ENCODE data around the gene WDR37. TPM values are rescaled to one million over a fixed set of nuclear protein-coding genes. Genes with fewer than 3 reads are reported as not detected.

The WDR37 gene
- total RNA-seq, 4 donors from 2014 or later: 1.3 to 21.7 (median 11.2) TPM

DNA sequence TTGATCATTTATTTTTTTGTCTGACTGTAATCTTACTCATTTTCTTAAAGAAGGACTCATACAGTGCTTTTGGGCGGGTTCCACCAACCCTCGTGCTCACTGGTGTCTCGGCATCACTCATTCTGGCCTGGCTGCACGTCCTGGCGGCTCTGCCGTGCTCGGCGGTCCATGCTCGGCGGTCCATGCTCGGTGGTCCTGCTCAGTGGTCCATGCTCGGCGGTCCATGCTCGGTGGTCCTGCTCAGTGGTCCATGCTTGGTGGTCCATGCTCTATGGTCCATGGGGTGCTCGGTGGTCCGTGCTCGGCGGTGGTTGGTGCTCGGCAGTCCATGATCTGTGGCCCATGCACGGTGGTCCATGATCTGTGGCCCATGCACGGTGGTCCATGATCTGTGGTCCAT lies 72.5 kb downstream of the WDR37 start:
- H3K36me3 ChIP-seq: no peaks in the 10 kb centered on the region
- H3K9me3 ChIP-seq: no peaks in the 10 kb centered on the region
- H3K27ac ChIP-seq: no peak overlapping the region
- no peak for DNase-seq
- intact Hi-C loops (cut with DNase I; ENCODE audit: low total_unique reads): no loop called here
- TF ChIP-seq, protein P1, sequence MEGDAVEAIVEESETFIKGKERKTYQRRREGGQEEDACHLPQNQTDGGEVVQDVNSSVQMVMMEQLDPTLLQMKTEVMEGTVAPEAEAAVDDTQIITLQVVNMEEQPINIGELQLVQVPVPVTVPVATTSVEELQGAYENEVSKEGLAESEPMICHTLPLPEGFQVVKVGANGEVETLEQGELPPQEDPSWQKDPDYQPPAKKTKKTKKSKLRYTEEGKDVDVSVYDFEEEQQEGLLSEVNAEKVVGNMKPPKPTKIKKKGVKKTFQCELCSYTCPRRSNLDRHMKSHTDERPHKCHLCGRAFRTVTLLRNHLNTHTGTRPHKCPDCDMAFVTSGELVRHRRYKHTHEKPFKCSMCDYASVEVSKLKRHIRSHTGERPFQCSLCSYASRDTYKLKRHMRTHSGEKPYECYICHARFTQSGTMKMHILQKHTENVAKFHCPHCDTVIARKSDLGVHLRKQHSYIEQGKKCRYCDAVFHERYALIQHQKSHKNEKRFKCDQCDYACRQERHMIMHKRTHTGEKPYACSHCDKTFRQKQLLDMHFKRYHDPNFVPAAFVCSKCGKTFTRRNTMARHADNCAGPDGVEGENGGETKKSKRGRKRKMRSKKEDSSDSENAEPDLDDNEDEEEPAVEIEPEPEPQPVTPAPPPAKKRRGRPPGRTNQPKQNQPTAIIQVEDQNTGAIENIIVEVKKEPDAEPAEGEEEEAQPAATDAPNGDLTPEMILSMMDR (IDR thresholded peaks at IDR 0.05): no peak
- no peak for TF ChIP-seq POLR2A (IDR thresholded peaks at IDR 0.05)
- no peak overlapping the region for H3K4me3 ChIP-seq
- H3K4me1 ChIP-seq: no peaks in the 10 kb centered on the region
- H3K27me3 ChIP-seq: no peaks in the 10 kb centered on the region

DNA sequence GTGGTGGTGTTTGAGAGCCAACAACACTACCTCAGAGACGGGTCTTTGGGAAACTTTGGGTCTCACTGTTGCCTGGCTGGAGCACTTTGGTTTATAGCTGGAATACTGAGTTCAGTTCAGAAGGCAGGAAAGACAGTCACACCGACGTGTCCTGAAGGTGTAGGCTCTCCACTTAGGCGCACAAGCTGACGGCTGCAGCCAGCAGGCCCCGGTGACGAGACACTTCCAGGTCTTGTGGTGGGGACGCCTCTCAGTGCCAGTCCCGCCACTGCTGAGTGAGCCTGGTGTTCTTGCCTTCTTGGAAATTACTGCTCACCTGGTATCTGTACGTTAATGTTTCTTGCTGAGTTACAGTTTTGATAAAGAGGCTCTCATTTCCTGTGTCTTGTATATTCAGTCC lies 74.0 kb downstream of the WDR37 start:
- H3K4me3 ChIP-seq: no peak overlapping the region
- H3K4me1 ChIP-seq: no peaks in the 10 kb centered on the region
- no peak for DNase-seq
- intact Hi-C loops (cut with DNase I; ENCODE audit: low total_unique reads): no loop called here
- TF ChIP-seq, protein P1 (IDR thresholded peaks at IDR 0.05): no peak
- no peak for TF ChIP-seq POLR2A (IDR thresholded peaks at IDR 0.05)
- H3K27me3 ChIP-seq: no peaks in the 10 kb centered on the region
- H3K27ac ChIP-seq: no peak overlapping the region
- no peaks in the 10 kb centered on the region for H3K36me3 ChIP-seq
- H3K9me3 ChIP-seq: no peaks in the 10 kb centered on the region

GRCh38 chr10:1130995-1131790 lies 75.0 kb downstream of the WDR37 start:
- no peak for DNase-seq
- no peaks in the 10 kb centered on the region for H3K4me1 ChIP-seq
- intact Hi-C loops (cut with DNase I; ENCODE audit: low total_unique reads): no loop called here

DNA sequence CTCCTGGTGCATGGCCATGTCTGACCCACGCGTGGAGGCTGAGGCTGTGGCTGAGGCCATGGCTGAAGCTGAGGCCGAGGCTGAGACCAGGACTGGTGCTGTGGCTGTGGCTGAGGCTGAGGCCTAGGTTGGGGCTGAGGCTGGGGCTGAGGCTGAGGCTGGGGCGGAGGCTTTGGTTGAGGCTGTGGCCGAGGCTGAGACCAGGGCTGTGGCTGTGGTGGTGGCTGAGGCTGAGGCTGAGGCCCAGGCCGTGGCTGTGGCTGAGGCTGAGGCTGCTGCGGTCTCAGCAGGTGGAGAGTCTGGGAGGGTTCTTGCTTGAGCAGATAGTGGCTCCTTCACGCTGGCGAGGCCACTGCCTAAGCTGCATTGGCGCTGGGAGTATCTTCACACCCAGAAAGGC lies 76.4 kb downstream of the WDR37 start:
- intact Hi-C loops (cut with DNase I; ENCODE audit: low total_unique reads): no loop called here
- H3K27me3 ChIP-seq: no peaks in the 10 kb centered on the region
- no peak overlapping the region for H3K27ac ChIP-seq
- no peak for TF ChIP-seq POLR2A (IDR thresholded peaks at IDR 0.05)
- TF ChIP-seq, protein P1 (IDR thresholded peaks at IDR 0.05): no peak
- no peak overlapping the region for H3K4me3 ChIP-seq
- no peaks in the 10 kb centered on the region for H3K36me3 ChIP-seq
- no peaks in the 10 kb centered on the region for H3K9me3 ChIP-seq
- no peaks in the 10 kb centered on the region for H3K4me1 ChIP-seq
- no peak for DNase-seq

More at GRCh38 chr10:1130995-1131790, 75.0 kb downstream of the WDR37 start:
- H3K27me3 ChIP-seq: no peaks in the 10 kb centered on the region
- no peak overlapping the region for H3K4me3 ChIP-seq
- no peaks in the 10 kb centered on the region for H3K36me3 ChIP-seq
- H3K9me3 ChIP-seq: no peaks in the 10 kb centered on the region
- no peak overlapping the region for H3K27ac ChIP-seq
- TF ChIP-seq, protein P1 (IDR thresholded peaks at IDR 0.05): no peak
- TF ChIP-seq POLR2A (IDR thresholded peaks at IDR 0.05): no peak

GRCh38 chr10:1133495-1134045 lies 77.4 kb downstream of the WDR37 start:
- TF ChIP-seq POLR2A (IDR thresholded peaks at IDR 0.05): no peak
- TF ChIP-seq, protein P1 (IDR thresholded peaks at IDR 0.05): no peak
- Histone ChIP-seq H3K27me3 (no peaks in the 10 kb centered on the region), H3K4me3 (no peak overlapping the region), H3K4me1 (no peaks in the 10 kb centered on the region), H3K36me3 (no peaks in the 10 kb centered on the region), H3K9me3 (no peaks in the 10 kb centered on the region), H3K27ac (no peak overlapping the region)
- DNase-seq: no peak
- intact Hi-C loops (cut with DNase I; ENCODE audit: low total_unique reads): no loop called here

Data from uterus (tissue), 4 donors.